Panc1 (cell line): ENCODE measurements around the gene RAB7A. TPM values are rescaled to one million over a fixed set of nuclear protein-coding genes. Genes with fewer than 3 reads are reported as not detected.
"Not testable (repeated sequence)": the region's sequence is repeated elsewhere in the genome, so short reads cannot be mapped to it uniquely, and the experiment has no call there.

ENCODE experiments used
- ATAC-seq: fragments of 200-7000 bp; cut with Tn5 transposase; 2 replicates; pipeline ENCODE4 v1.9.1; 2020; ENCODE audit warnings: mild to moderate bottlenecking, moderate library complexity
- BruUV-seq: library from RNA; stranded (reverse); fragments of 400-500 nt; replicated peaks from 2 replicates; lab custom pipeline; 2021; lab: Mats Ljungman, UMichigan
- CTCF ChIA-PET: fragments of 300-600 bp; sonication (Branson Sonifier 250); formaldehyde crosslinking; loops from one replicate; lab custom pipeline; 2022; ENCODE audit warnings: antibody characterized with exemption; lab: Charles Lee
- POLR2A ChIA-PET: fragments of 300-600 bp; sonication (Branson Sonifier 250); formaldehyde crosslinking; loops from one replicate; lab custom pipeline; 2022; ENCODE audit warnings: antibody characterized with exemption; lab: Charles Lee
- DNase-seq: peaks from one replicate; pipeline ENCODE4 v3.0.0-alpha.2; 2010; ENCODE audit warnings: low read depth, low spot score
- H3K27ac ChIP-seq: 2 replicates; pipeline ENCODE4 v1.5.1; 2011; ENCODE audit warnings: mild to moderate bottlenecking, low read length, inconsistent platforms
- H3K27me3 ChIP-seq: fragments of 200-500 bp; sonication (Bioruptor generic); 2 replicates; pipeline ENCODE4 v1.6.0; 2014; ENCODE audit warnings: low read length, inconsistent platforms; ENCODE audit not compliant: control insufficient read depth, insufficient read depth
- H3K36me3 ChIP-seq: fragments of 200-500 bp; sonication (Bioruptor generic); 2 replicates; pipeline ENCODE4 v1.5.1; 2014; ENCODE audit warnings: inconsistent platforms, mild to moderate bottlenecking, low read length, moderate library complexity; ENCODE audit not compliant: control insufficient read depth, insufficient read depth
- H3K4me1 ChIP-seq: 2 replicates; pipeline ENCODE4 v1.5.1; 2011; ENCODE audit warnings: inconsistent platforms, mild to moderate bottlenecking, low read length, moderate library complexity; ENCODE audit not compliant: control insufficient read depth, insufficient read depth
- H3K4me3 ChIP-seq, 2 experiments: 2 replicates each; pipeline ENCODE4 v1.5.1; 2011 to 2012; ENCODE audit warnings: low read depth in 2 of 2, low read length in 2 of 2, mild to moderate bottlenecking in 2 of 2, inconsistent platforms in 1 of 2, moderate library complexity in 1 of 2
- H3K9me3 ChIP-seq: fragments of 200-500 bp; sonication (Bioruptor generic); 2 replicates; pipeline ENCODE4 v1.5.1; 2014; ENCODE audit warnings: low read depth, mild to moderate bottlenecking, inconsistent platforms, low read length, moderate library complexity; ENCODE audit not compliant: control insufficient read depth, insufficient read depth
- POLR2AphosphoS5 ChIP-seq: IDR thresholded peaks from 2 replicates; pipeline ENCODE4 v1.6.1; 2012; ENCODE audit warnings: mild to moderate bottlenecking, low read depth, low read length, moderate library complexity
- SIN3A ChIP-seq: IDR thresholded peaks from 2 replicates; pipeline ENCODE4 v1.6.1; 2012; ENCODE audit warnings: low read depth, mild to moderate bottlenecking, low read length, moderate library complexity, borderline replicate concordance; ENCODE audit not compliant: insufficient read depth
- TCF7L2 ChIP-seq: IDR thresholded peaks from 2 replicates; pipeline ENCODE4 v1.6.1; 2011; ENCODE audit warnings: mild to moderate bottlenecking, low read depth, low read length, inconsistent platforms
- in situ Hi-C: cut with HindIII; loops from 2 replicates; pipeline ENCODE4 v1.10.0; 2016; ENCODE audit warnings: low sequenced_read_pairs, low pct_unique_long_range_greater_than_20kb
- intact Hi-C: fragments of 100-400 bp; cut with micrococcal nuclease; formaldehyde crosslinking; loops from one replicate; pipeline ENCODE4 v1.10.0; 2022; ENCODE audit not compliant: unreplicated experiment
- total RNA-seq: library from RNA; stranded (reverse); gene quantifications from one replicate; pipeline ENCODE4 v1.2.1, GENCODE V29; 2021; ENCODE audit not compliant: unreplicated experiment
- TF ChIP-seq, protein P1 (sequence below): fragments of 450-650 bp; IDR thresholded peaks from 2 replicates; pipeline ENCODE4 v1.5.1; 2017; ENCODE audit warnings: mild to moderate bottlenecking
- TF ChIP-seq, protein P2 (sequence below), 2 experiments: IDR thresholded peaks; 2 replicates each; pipeline ENCODE4 v1.6.1; 2011 to 2012; ENCODE audit warnings: low read depth in 2 of 2, control low read depth in 1 of 2, low read length in 1 of 2, mild to moderate bottlenecking in 1 of 2, moderate library complexity in 1 of 2; ENCODE audit not compliant: insufficient read depth in 1 of 2

RAB7A gene
- total RNA-seq, 1 experiment from 2014 or later, result 386 TPM

DNA sequence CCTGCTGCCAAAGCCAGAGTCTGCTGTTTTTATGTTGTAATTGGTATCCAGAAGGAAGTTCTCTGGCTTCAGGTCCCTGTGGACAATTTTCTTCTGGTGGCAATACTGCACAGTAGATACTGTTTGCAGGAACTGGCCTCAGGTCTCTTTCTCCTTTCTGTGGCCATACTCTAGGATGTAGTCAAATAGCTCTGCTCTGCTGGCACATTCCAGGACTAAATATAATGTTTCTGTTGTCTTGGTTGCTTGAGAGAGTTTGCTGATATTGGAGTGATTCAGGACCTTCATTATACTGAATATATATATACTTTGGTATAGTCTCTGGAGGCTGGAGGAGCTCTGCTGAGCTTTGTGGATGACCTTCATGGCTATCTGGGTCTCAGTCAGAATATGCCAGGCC, 23.1 kb downstream of the RAB7A start:
- BruUV-seq, result no TSS peak
- in situ Hi-C loops, result no loop called here
- no peaks in the 10 kb centered on the region for H3K27me3 ChIP-seq
- intact Hi-C loops, result no loop called here
- no peaks in the 10 kb centered on the region for H3K9me3 ChIP-seq
- CTCF ChIA-PET, result no interaction called here
- no peak for TF ChIP-seq POLR2AphosphoS5
- no peaks in the 10 kb centered on the region for H3K4me1 ChIP-seq
- H3K27ac ChIP-seq, result no peak overlapping the region
- POLR2A ChIA-PET, result no interaction called here
- ATAC-seq, result peak; percentile 44; the same call in 1 of the 2 replicates
- DNase-seq, result no peak
- no peaks in the 10 kb centered on the region for H3K36me3 ChIP-seq
- H3K4me3 ChIP-seq, result no peak overlapping the region

DNA sequence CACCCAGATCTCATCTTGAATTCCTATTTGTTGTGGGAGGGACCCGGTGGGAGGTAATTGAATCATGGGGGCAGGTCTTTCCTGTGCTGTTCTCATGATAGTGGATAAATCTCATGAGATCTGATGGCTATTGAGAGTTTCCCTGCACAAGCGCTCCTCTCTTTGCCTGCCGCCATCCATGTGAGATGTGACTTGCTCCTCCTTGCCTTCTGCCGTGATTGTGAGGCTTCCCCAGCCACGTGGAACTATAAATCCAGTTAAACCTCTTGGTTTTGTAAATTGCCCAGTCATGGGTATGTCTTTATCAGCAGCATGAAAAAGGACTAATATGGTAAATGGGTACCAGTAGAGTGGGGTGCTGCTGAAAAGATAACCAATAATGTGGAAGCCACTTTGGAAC, 23.6 kb downstream of the RAB7A start:
- H3K27ac ChIP-seq, H3K36me3 ChIP-seq, H3K4me1 ChIP-seq, H3K4me3 ChIP-seq, DNase-seq, H3K27me3 ChIP-seq, H3K9me3 ChIP-seq, in situ Hi-C loops, CTCF ChIA-PET, ATAC-seq, BruUV-seq, POLR2A ChIA-PET, intact Hi-C loops: not testable (repeated sequence)

DNA sequence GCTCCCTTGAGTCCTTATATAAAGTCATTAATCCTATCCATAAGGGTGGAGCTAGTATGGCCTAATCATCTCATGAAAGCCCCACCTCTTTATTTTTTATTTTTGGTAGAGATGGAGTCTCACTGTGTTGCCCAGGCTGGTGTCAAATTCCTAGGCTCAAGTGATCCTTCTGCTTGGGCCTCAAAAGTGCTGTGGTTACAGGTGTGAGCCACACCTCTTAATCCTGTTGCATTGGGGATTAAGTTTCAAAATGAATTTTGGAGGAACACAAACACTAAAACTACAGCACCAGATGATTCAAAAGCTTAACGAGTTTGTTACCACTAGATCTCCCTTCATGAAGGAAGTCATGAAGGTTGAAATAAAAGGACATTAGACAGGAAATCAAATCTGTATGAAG, 27.7 kb downstream of the RAB7A start:
- ATAC-seq (no peak), DNase-seq (no peak)
- no peak for TF ChIP-seq SIN3A
- TF ChIP-seq, protein P1, sequence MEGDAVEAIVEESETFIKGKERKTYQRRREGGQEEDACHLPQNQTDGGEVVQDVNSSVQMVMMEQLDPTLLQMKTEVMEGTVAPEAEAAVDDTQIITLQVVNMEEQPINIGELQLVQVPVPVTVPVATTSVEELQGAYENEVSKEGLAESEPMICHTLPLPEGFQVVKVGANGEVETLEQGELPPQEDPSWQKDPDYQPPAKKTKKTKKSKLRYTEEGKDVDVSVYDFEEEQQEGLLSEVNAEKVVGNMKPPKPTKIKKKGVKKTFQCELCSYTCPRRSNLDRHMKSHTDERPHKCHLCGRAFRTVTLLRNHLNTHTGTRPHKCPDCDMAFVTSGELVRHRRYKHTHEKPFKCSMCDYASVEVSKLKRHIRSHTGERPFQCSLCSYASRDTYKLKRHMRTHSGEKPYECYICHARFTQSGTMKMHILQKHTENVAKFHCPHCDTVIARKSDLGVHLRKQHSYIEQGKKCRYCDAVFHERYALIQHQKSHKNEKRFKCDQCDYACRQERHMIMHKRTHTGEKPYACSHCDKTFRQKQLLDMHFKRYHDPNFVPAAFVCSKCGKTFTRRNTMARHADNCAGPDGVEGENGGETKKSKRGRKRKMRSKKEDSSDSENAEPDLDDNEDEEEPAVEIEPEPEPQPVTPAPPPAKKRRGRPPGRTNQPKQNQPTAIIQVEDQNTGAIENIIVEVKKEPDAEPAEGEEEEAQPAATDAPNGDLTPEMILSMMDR, result no peak
- no peak for TF ChIP-seq TCF7L2
- TF ChIP-seq POLR2AphosphoS5, result no peak
- TF ChIP-seq, protein P2, sequence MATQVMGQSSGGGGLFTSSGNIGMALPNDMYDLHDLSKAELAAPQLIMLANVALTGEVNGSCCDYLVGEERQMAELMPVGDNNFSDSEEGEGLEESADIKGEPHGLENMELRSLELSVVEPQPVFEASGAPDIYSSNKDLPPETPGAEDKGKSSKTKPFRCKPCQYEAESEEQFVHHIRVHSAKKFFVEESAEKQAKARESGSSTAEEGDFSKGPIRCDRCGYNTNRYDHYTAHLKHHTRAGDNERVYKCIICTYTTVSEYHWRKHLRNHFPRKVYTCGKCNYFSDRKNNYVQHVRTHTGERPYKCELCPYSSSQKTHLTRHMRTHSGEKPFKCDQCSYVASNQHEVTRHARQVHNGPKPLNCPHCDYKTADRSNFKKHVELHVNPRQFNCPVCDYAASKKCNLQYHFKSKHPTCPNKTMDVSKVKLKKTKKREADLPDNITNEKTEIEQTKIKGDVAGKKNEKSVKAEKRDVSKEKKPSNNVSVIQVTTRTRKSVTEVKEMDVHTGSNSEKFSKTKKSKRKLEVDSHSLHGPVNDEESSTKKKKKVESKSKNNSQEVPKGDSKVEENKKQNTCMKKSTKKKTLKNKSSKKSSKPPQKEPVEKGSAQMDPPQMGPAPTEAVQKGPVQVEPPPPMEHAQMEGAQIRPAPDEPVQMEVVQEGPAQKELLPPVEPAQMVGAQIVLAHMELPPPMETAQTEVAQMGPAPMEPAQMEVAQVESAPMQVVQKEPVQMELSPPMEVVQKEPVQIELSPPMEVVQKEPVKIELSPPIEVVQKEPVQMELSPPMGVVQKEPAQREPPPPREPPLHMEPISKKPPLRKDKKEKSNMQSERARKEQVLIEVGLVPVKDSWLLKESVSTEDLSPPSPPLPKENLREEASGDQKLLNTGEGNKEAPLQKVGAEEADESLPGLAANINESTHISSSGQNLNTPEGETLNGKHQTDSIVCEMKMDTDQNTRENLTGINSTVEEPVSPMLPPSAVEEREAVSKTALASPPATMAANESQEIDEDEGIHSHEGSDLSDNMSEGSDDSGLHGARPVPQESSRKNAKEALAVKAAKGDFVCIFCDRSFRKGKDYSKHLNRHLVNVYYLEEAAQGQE (IDR thresholded peaks at IDR 0.05; ENCODE audit: insufficient read depth in 1 of 2, low read depth in 2 of 2, low read length in 1 of 2), result no peak
- Histone ChIP-seq H3K27ac (no peak overlapping the region), H3K4me1 (no peaks in the 10 kb centered on the region), H3K27me3 (no peaks in the 10 kb centered on the region), H3K4me3 (no peak overlapping the region), H3K36me3 (no peaks in the 10 kb centered on the region), H3K9me3 (no peaks in the 10 kb centered on the region)
- in situ Hi-C loops (no loop called here), intact Hi-C loops (no loop called here)
- BruUV-seq, result no TSS peak
- CTCF ChIA-PET, result interaction anchor here (0.7 kb wide), 1 partner anchor 45 kb away, joined by 3 read pairs; no protein-coding TSS in a partner anchor
- POLR2A ChIA-PET, result no interaction called here
